WERI-Rb-1 (cell line): ENCODE data around the gene PLEKHG5.

Source experiments
- DNase-seq: peaks from one replicate; pipeline ENCODE4 v3.0.0-alpha.2; 2020
- H3K27ac ChIP-seq: fragments of 250-450 bp; sonication (Bioruptor Pico); 2 replicates; pipeline ENCODE4 v1.5.1; 2020; ENCODE audit warnings: mild to moderate bottlenecking, moderate library complexity
- H3K27me3 ChIP-seq: fragments of 250-450 bp; sonication (Bioruptor Pico); 2 replicates; pipeline ENCODE4 v1.5.1; 2021; ENCODE audit warnings: mild to moderate bottlenecking, low read depth, moderate library complexity; ENCODE audit not compliant: insufficient read depth, severe bottlenecking
- H3K36me3 ChIP-seq: fragments of 250-450 bp; sonication (Bioruptor Pico); 2 replicates; pipeline ENCODE4 v1.5.1; 2020; ENCODE audit warnings: mild to moderate bottlenecking, moderate library complexity
- H3K4me3 ChIP-seq: 2 replicates; pipeline ENCODE4 v1.5.1; 2011; ENCODE audit warnings: low read depth, mild to moderate bottlenecking, control low read depth, low read length
- H3K9me3 ChIP-seq: fragments of 250-450 bp; sonication (Bioruptor Pico); 2 replicates; pipeline ENCODE4 v1.5.1; 2021; ENCODE audit warnings: mild to moderate bottlenecking, moderate library complexity; ENCODE audit not compliant: severe bottlenecking
- TF ChIP-seq, protein P1 (sequence below): IDR thresholded peaks from 2 replicates; pipeline ENCODE4 v1.5.1; 2011; ENCODE audit warnings: low read depth, mild to moderate bottlenecking, control low read depth, inconsistent platforms, low read length

The PLEKHG5 gene

DNA sequence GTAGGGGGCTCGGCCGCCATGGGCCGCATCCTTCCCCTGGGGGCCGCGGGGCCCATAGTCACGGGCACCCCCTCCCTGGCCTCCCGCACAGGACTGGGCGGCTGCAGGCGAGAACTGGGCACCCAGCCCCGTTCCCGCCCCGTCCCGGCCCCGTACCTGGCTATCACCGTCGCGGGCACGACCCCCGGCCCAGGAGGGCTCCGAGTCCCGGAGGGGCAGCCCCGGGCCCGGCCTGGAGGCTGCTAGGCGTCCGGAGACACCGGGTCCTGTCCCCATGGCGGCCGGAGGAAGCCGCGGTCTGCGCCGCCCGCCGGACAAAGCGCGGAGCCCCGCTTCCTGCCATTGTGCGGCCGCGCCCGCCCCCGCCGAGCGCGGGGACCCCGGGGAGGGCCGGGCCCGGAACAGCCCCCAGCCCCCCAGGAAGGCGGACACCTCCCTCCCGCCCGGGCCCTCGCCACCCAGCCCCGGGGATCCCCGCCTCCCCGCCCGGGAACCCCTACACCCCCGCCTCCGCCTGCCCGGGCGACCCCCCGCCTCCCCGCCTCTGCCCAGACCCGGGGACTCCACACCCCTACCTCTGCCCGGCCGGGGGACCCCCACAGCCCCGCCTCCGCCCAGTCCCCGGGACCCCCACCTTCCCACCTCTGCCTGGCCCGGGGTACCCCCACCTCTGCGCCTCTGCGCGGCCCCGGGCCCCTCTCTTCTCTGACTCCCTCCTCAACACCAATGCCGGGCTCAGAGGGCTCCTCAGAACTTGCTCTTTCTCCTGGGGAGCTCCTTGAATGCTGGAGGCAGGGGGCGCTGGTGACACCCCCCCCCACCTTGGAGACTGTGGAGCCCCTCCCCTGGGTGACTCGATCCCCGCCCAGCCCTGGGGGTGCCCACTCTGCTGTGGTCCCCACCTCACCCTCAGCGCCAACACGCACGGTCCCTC is 6.0 kb downstream of the PLEKHG5 start:
- peak overlapping the region; percentile 71 for H3K4me3 ChIP-seq

DNA sequence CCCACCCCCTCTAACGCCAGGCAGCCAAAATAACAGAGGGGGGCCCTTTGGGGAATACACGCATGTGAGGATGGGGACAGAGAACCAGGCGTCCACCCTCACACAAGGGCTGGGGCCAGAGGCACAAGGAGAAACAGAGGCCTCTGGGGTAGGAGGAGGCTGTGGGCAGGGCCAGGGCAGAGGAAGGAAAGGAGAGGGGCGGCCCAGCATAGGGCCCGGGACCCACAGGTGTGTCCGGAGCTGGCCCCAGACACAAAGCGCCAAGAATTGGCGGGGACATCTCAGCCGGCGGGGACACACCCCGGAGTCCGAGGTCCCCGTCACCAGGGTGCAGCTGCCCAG is 6.7 kb downstream of the PLEKHG5 start:
- H3K4me3 ChIP-seq = peak overlapping the region; percentile 71
- TF ChIP-seq, protein P1, sequence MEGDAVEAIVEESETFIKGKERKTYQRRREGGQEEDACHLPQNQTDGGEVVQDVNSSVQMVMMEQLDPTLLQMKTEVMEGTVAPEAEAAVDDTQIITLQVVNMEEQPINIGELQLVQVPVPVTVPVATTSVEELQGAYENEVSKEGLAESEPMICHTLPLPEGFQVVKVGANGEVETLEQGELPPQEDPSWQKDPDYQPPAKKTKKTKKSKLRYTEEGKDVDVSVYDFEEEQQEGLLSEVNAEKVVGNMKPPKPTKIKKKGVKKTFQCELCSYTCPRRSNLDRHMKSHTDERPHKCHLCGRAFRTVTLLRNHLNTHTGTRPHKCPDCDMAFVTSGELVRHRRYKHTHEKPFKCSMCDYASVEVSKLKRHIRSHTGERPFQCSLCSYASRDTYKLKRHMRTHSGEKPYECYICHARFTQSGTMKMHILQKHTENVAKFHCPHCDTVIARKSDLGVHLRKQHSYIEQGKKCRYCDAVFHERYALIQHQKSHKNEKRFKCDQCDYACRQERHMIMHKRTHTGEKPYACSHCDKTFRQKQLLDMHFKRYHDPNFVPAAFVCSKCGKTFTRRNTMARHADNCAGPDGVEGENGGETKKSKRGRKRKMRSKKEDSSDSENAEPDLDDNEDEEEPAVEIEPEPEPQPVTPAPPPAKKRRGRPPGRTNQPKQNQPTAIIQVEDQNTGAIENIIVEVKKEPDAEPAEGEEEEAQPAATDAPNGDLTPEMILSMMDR = no peak
- H3K36me3 ChIP-seq = no peaks in the 10 kb centered on the region
- H3K27ac ChIP-seq = peak overlapping the region; percentile 52; the same call in 1 of the 2 replicates
- no peak for DNase-seq
- H3K27me3 ChIP-seq = no peaks in the 10 kb centered on the region
- no peaks in the 10 kb centered on the region for H3K9me3 ChIP-seq

More for the DNA sequence above, 6.0 kb downstream of the PLEKHG5 start:
- peak overlapping the region; percentile 52; the same call in 1 of the 2 replicates for H3K27ac ChIP-seq
- no peaks in the 10 kb centered on the region for H3K36me3 ChIP-seq
- no peaks in the 10 kb centered on the region for H3K27me3 ChIP-seq
- H3K9me3 ChIP-seq = no peaks in the 10 kb centered on the region
- peak; percentile 48 for DNase-seq
- TF ChIP-seq, protein P1 = peak; percentile 29; the same call in 1 of the 2 replicates

DNA sequence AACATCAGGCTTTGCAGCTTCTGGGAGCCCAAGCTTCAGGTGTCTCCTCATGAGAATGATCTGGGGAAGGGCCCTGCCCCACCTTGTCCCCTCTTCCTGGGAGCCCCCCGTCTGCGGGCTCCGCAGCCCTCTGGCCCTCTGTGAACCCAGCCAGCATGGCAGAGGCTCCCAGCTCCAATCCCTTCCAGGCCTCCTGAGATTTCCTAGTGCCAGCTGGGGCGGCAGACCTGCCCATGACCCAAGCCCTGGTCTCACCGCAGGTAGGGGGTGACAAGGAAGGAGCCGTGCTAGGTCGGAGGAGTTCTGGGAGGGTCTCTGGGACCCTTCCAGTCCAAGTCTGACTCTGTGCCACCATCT is 7.7 kb downstream of the PLEKHG5 start:
- TF ChIP-seq, protein P1 = no peak
- Histone ChIP-seq H3K36me3 (no peaks in the 10 kb centered on the region), H3K27me3 (no peaks in the 10 kb centered on the region), H3K27ac (no peak overlapping the region), H3K4me3 (no peak overlapping the region), H3K9me3 (no peaks in the 10 kb centered on the region)
- no peak for DNase-seq

DNA sequence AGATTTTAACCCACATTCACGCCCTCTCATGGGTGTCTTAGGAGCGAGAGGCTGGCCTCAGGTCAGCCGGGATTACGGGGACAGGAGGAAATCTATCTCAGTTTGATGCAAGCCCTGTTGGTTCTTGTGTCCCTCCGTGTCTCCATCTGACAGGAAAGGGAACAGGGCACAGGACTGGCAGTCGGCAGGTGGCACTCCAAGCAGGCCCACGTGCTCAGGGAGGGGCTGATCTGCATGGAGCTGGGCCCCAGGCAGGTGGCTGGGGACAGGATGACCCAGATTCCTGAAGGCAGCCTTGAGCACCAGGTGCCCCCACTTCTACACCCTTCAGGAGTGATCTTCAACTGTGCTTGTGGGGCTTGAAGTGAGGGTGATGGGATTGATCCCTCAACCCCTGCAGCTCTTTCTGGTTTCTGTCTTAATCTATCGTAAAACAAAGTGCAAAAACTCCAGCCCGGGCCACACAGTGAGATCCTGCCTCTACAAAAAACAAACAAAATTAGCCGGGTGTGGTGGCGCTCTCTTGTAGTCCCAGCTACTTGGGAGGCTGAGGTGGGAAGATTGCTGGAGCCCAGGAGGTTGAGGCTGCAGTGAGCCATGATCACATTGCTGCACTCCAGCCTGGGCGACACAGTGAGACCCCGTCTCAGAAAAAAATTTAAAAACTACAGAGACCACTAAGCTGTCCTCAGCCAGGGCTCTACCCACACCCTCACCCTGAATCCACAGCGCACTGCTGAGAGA is 8.3 kb downstream of the PLEKHG5 start:
- no peak overlapping the region; the same call in 1 of the 2 replicates for H3K27ac ChIP-seq
- DNase-seq = peak; percentile 34
- H3K27me3 ChIP-seq = no peaks in the 10 kb centered on the region
- no peaks in the 10 kb centered on the region for H3K36me3 ChIP-seq
- H3K4me3 ChIP-seq = no peak overlapping the region
- no peaks in the 10 kb centered on the region for H3K9me3 ChIP-seq
- TF ChIP-seq, protein P1 = peak; percentile 28; the same call in 1 of the 2 replicates

DNA sequence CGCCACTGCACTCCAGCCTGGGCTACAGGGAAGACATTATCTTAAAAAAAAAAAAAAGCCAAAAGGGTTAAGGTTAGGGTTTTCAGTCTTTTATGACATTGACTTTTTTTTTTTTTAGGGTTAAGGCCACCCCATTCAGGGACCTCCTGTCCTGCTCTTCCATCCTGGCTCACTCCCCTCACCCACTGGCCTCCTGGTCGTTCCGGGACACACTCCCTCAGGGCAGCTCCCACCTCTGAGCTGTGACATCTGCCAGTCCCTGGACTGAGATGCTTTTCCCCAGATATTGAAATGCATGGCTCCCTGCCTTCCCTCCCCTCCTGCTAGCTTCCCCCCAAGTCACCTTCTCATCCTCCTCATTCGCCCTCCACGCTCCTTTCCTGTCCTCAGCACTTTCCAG is 9.6 kb downstream of the PLEKHG5 start:
- TF ChIP-seq, protein P1 = no peak
- H3K36me3 ChIP-seq = no peaks in the 10 kb centered on the region
- no peaks in the 10 kb centered on the region for H3K27me3 ChIP-seq
- no peaks in the 10 kb centered on the region for H3K9me3 ChIP-seq
- DNase-seq = peak; percentile 30
- no peak overlapping the region for H3K27ac ChIP-seq
- no peak overlapping the region for H3K4me3 ChIP-seq
